Measurements from ENCODE around the gene PSME1. TPM values are rescaled to one million over a fixed set of nuclear protein-coding genes. Genes with fewer than 3 reads are reported as not detected.

PSME1 gene
- total and polyA plus RNA-seq, 2 donors from 2014 or later: 244 to 333 TPM

GRCh38 chr14:24141097-24141880 is 5.3 kb downstream of the PSME1 start, which contains the start of gene EMC9:
Gene EMC9 (minus strand): TSS chr14:24141591. CDS start chr14:24141304, 287 bp downstream.
- peak; percentile 76 for FAIRE-seq

GRCh38 chr14:24143511-24143910 is 7.5 kb downstream of the PSME1 start:
- H3K4me3 ChIP-seq (ENCODE audit: low read length in 3 of 3): no peak overlapping the region
- H3K9me3 ChIP-seq (ENCODE audit: control insufficient read depth in 2 of 3, insufficient read depth in 1 of 3, low read length in 3 of 3): no peaks in the 10 kb centered on the region
- intact Hi-C loops (cut with DNase I): no loop called here
- H3K9ac ChIP-seq (ENCODE audit: low read length in 3 of 3): no peak overlapping the region
- peaks cover 0 to 9% (median 5%) of the 10 kb centered on the region in 3 donors for H3K36me3 ChIP-seq (ENCODE audit: control insufficient read depth in 2 of 3, insufficient read depth in 3 of 3, low read length in 3 of 3)
- H3K4me1 ChIP-seq (ENCODE audit: control insufficient read depth in 2 of 3, insufficient read depth in 2 of 3, low read depth in 1 of 3, low read length in 3 of 3): peaks cover 2 to 36% (median 11%) of the 10 kb centered on the region in 3 donors
- H3K27ac ChIP-seq (ENCODE audit: low read depth in 2 of 2, low read length in 2 of 2): no peak overlapping the region
- H3K27me3 ChIP-seq (ENCODE audit: control insufficient read depth, insufficient read depth, low read length): no peaks in the 10 kb centered on the region
- DNase-seq (no peak), FAIRE-seq (no peak)
- no peak for TF ChIP-seq CTCF (IDR thresholded peaks at IDR 0.05; ENCODE audit: borderline replicate concordance, extremely low read depth, insufficient read depth)

More at GRCh38 chr14:24141097-24141880, 5.3 kb downstream of the PSME1 start, which contains the start of gene EMC9:
- Histone ChIP-seq H3K9ac (ENCODE audit: low read length in 3 of 3) (peak within 1 kb of the TSS; percentile 82 to 96 (median 85)), H3K4me3 (ENCODE audit: low read length in 3 of 3) (peak within 1 kb of the TSS; percentile 92 to 97 (median 92)), H3K27ac (ENCODE audit: low read depth in 2 of 2, low read length in 2 of 2) (peak within 1 kb of the TSS; percentile 95), H3K36me3 (ENCODE audit: control insufficient read depth in 2 of 3, insufficient read depth in 3 of 3, low read length in 3 of 3) (peaks cover 0 to 23% (median 14%) of the 10 kb centered on the region in 3 donors), H3K27me3 (ENCODE audit: control insufficient read depth, insufficient read depth, low read length) (no peaks in the 10 kb centered on the region), H3K4me1 (ENCODE audit: control insufficient read depth in 2 of 3, insufficient read depth in 2 of 3, low read depth in 1 of 3, low read length in 3 of 3) (peaks cover 2 to 47% (median 21%) of the 10 kb centered on the region in 3 donors), H3K9me3 (ENCODE audit: control insufficient read depth in 2 of 3, insufficient read depth in 1 of 3, low read length in 3 of 3) (no peaks in the 10 kb centered on the region)
- intact Hi-C loops (cut with DNase I): no loop called here
- TF ChIP-seq CTCF (IDR thresholded peaks at IDR 0.05; ENCODE audit: borderline replicate concordance, extremely low read depth, insufficient read depth): peak; percentile 37
- DNase-seq: peak; percentile 100

DNA sequence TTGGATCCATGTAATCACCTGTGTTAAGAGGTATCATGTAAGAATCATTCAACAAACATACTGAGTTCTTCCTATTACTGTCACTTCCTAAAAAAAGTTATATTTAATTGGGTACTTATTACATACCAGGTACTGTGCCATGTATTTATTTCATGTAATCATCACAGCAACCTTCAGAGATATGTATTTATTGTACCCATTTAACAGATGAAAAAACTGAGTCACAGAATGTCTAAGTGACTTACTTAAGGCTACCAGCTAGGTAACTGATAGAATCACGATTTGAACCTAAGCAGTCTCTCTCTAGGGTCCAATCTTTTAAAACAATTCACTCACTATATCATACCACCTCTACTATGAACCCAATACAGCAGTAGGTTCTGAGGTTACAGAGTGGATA is 8.5 kb downstream of the PSME1 start:
- Histone ChIP-seq H3K4me3 (ENCODE audit: low read length in 3 of 3) (no peak overlapping the region), H3K27me3 (ENCODE audit: control insufficient read depth, insufficient read depth, low read length) (no peaks in the 10 kb centered on the region), H3K9ac (ENCODE audit: low read length in 3 of 3) (peak overlapping the region in 1 of 3 donors; percentile 9), H3K9me3 (ENCODE audit: control insufficient read depth in 2 of 3, insufficient read depth in 1 of 3, low read length in 3 of 3) (no peaks in the 10 kb centered on the region), H3K36me3 (ENCODE audit: control insufficient read depth in 2 of 3, insufficient read depth in 3 of 3, low read length in 3 of 3) (peaks cover under 1 to 4% (median 3%) of the 10 kb centered on the region in 3 donors), H3K27ac (ENCODE audit: low read depth in 2 of 2, low read length in 2 of 2) (no peak overlapping the region), H3K4me1 (ENCODE audit: control insufficient read depth in 2 of 3, insufficient read depth in 2 of 3, low read depth in 1 of 3, low read length in 3 of 3) (peaks cover 2 to 35% (median 11%) of the 10 kb centered on the region in 3 donors)
- no peak for DNase-seq
- FAIRE-seq: no peak
- no peak for TF ChIP-seq CTCF (IDR thresholded peaks at IDR 0.05; ENCODE audit: borderline replicate concordance, extremely low read depth, insufficient read depth)
- intact Hi-C loops (cut with DNase I): no loop called here

Measured in kidney (tissue), 14 donors.